GM18858 (cell line): ENCODE data around the gene HCN4.

Experiments
- ATAC-seq: cut with Tn5 transposase; IDR thresholded peaks from one replicate; pipeline ENCODE4 v1.9.1; 2021; ENCODE audit not compliant: unreplicated experiment

HCN4 gene

DNA sequence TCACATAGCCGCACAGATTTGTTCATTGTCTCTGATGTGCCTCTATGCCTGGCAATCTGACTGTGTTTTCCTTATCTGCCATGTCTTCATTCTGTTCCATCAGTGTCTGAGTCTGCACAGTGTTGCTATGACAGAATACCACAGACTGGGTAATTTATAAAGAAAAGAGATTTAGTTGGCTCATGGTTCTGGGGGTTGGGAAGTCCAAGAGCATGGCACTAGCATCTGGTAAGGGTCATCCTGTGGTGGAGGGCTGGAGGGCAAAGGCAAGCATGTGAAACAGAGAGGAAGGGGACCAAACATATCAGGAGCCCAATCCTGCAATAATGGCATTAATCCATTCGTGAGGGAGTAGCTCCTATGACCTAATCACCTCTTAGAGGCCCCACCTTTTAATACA lies 11.9 kb upstream of the HCN4 start:
- no peak for ATAC-seq

DNA sequence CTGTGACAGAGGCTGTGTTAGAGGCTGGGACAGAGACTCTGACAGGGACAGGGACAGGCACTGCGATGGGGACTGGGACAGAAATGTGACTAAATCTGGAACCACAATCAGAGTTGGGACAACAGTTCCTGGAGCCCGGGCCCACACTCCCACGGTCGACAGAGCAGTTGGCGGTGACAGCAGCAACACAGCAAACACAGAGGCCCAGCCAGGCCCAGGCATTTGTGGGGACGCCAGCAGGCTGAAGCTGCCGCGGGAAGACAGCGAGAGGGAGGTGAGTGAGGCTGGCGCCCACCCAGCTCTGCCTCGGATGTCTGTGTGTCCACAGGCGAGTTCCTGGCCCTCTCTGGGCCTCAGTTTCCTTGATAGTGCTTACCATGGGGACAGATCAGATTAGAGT lies 9.3 kb upstream of the HCN4 start:
- no peak for ATAC-seq

DNA sequence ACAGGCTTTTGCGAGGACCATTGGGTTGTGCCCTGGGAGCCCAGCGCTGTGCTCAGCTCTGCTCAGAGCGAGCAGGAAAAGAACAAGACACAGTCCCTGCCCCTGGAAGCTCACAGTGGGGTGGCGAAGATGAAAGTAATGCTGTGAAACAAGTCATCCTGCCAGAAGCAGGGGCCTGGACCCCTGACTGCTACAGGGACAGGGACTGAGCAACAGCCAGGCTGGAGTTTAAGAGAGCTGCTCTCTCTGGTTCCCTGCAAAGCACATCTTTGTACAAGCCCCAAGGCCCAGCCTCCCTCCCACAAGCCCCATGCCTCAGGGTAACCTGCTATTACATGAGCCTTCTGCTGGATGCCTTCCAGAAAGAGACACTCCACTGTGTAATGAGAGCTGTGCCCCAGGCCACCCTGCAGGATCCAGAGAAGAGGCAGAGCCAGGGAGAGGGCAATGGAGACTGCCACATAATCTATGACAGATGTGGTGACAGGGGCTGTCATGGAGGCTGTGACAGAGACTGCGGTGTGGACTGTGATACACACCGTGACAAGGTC lies 7.1 kb upstream of the HCN4 start:
- ATAC-seq = no peak

DNA sequence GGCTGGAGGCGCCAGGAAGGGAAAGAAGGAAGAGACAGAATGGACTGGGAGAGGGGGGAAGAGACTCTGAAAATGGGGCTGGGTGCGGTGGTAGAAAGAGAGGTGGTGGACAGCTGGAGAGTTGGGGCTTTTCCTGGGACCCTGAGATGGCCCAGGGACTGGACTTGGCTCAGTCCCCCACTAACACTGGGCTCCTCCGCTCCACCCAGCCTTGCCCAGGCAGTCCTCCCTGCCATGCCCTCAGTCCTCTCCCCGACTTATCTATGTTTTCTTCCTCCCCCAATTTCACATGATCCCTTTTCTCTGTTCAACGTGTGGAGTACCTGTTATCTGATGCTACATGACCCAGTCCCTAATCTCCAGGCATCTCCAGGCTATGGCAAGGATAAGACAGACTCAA lies 6.3 kb upstream of the HCN4 start:
- no peak for ATAC-seq

DNA sequence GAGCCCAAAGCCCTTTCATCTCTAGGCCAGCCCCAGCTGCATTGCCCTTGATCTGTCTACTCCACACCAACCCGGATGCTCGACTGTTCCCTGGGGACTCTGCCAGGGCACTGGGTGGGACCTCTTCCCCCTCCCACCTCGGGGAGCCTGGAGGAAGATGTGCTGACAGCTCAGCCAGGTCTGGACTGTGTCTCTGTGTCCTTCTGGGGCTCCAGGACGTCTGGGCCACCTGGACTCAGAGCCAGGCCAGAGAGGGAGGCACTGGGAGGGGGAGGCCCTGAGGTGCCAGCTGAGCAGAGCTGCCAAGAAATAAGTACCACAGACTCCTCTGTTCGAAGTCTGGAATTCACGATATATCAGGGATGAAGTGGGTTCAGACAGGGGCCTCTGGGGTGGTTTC lies 5.8 kb upstream of the HCN4 start:
- no peak for ATAC-seq

DNA sequence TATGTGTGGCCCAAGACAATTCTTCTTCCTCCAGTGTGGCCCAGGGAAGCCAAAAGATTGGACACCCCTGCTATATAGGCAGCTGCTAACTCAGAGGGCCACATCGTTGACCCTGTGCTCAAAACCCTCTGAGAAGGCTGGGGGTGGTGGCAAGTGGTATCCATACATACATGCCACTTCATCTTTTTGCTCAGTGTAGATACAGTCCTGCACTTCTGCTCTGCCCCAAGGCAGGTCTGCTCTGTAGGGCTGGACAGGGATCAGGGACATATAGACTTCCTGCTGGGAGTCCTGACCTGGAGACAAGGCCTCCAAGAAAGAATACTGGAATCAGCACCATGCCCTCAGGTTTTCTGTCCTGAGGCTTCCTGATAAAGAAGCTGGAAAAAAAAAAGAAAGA lies 4.5 kb upstream of the HCN4 start:
- no peak for ATAC-seq

DNA sequence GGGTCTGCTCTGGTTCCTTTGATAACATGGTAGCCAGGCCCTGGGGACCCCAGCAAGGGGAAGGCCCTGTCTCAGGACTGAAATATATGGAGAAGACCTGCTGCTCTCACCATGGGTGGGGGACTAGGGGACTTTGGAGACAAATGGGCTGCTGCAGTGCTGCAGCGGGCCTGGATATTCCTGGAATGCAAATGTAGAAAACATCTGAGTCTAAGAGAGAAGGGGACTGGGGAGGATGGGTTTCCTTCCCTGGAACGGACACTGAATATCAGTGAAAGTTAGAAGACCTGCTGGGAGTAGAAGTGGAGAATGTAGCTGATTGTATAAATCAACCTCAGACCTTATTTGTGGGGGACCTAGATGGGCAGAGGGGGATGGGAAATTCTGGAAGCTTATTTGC lies 3.1 kb upstream of the HCN4 start:
- ATAC-seq = no peak

DNA sequence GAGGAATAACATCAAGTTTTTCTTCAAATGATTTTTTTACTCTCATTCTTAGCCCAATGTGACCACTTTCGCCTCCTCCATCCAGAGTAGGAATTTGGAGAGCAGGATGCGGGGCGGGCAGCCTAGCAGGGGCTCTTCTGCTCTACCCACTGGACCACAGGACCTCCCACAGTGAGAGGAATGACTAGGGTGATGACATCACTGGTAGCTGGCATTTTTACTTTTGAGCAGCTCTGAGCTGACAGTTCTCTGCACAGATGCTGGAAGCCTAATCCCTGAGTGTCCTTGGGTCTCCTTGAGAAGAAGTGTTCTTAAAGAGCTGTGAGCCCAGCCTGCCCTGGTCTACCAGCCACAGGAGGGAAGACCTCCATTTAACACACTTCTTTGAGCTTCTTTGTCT lies 1.4 kb upstream of the HCN4 start:
- no peak for ATAC-seq

DNA sequence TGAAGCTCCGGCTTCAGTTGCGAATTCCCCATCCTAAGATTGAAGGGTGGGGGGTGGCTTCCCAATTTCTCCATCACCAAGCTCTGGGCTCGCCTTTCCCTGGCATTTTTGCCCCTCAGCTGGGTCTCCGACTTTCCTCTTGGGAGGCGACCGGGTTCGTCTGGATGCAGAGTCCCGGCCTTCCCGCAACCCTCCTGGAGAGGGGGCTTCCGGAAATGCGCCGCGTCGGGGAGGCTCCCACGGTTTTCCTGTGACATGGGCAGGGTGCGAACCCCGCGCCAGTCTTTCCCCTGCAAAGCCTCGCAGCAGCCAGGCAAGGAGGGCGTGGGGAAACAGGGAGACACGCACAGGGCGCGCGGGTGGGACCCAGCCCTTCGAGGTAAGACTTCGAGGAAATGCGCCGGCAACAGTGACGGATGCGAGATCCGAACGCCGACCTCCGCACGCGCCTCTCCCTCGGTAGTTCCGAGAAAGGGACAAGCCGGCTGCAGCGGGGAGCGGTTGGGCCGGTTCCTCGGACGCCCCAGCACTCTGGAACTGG lies 466 bp upstream of the HCN4 start:
- ATAC-seq = no peak

DNA sequence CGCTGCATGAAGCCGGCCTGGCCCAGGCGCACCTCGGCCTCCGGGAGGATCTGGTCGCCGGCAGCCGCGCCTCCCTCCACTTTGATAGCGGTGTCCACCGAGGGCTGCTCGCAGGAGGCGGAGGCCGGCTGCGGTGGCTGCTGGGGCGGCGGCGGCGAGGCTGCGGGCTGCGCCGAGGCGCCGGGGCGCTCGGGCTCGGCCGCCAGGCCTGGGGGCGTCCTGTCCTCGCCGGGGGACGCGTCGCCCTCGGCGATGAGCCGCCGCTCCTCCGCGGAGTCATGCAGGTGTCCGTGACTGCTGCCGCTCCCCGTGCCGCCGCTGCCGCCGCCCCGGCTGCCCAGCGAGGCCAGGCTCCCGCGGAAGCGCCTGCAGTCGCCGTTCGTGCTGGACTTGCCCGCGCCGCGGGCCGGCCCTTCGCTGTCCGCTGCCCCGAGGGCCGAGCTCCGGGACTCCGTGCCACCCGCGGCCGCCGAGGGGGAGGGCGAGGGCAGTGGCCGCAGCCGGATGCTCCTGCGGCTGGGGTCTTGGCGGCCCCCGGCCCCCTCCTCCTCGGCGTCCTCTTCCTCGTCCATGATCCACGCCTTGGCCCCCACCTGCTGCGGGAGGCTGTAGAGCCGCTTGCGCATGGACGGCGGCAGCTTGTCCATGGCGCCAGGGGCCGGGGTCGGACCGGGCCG lies 996 bp downstream of the HCN4 start:
- ATAC-seq = no peak

DNA sequence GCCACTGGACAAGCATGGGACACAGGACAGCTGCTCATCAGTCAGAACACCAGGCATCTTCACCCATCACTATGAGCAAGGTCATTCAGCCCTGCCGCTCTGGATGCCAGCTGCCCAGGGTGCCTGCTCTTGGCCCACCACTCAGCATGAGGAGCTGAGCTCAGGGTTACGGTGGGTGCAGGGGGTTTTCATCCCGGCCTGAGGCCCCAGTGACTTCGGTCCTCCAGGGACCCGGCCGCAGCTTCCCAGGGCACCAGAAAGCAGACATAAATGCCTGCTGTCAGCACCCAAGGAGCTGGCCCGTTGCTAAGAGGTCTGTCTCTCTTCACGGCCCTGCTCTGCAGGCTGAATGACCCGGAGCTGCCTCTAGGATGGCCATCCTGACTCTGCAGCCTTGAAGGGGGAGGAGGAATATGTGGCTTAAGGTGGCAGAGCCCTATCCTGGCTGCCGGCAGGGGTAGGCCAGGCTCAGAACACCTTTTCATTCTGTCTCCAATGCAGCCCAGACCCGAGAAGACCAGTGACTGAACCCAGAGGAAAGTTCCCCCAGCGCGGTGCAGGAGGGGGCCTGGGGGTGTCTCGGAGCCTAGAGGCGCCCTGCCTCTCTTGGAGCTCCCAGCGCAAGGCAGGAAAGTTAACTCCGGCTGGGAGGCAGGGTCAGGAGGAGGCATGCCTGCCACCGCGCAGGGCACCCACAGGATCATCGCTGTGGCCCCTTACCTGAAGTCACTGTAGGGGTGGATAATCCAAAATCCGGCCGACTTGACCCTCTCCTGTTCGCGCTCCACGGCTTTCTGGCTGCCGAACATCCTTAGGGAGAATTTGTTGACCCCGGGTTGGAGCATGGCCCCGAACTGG lies 1.8 kb downstream of the HCN4 start:
- no peak for ATAC-seq

DNA sequence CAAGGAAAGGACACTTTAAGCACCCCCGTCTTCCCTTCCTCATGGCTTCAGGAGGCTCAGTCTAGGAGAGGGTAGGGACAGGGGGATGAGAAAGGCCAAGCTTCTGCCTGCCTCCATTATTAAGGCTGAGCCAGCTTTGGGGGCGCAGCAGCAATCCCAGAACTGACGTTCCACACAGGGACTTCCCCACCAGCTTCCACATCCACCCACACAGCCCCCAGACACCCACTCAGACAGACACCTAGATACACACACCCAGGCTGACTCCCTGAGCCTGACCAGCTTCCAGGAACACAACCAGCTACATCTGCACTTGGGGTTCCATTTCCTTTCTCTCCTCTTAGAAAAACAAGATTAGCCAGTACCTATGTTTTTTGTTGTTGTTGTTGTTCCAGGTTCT lies 4.7 kb downstream of the HCN4 start:
- no peak for ATAC-seq

DNA sequence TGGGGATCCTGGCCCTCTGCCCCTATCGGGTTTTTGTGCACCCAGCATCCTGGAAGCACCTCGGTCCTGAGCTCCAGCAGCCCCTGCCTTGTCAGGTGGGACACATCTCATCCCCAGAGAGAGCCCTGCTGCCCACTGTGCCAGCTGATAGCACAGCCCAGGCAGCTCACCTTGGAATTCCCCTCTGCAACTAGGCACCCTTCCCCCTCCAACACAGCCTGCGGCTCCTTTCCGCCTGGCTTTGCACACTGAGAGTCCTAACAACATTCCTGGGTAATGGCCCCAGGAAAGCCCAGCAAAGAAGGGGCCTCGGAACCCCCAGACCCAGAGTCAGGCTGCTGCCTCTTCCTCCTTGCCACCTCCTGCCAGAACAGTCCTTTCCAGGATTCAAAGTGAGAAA lies 5.9 kb downstream of the HCN4 start:
- no peak for ATAC-seq

DNA sequence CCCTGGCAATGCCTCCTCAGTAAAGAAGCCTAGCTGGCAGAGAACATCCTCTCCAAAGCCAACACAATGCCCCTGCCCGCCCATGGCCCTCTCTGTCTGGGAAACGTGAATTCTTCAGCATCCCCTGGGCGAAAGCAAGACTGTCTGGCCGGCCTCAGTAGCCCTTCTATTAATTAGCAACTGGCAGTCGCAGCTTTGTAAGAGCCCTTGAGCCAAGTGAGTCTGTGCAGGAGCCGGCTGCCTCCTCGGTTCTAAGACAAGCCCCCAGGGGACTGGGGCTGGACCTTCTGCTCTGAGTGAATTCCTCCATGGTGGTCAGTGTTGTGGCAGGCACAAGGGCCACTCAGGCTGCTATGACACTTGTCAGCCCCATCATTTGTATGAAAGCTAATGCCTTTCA lies 7.4 kb downstream of the HCN4 start:
- ATAC-seq = no peak

DNA sequence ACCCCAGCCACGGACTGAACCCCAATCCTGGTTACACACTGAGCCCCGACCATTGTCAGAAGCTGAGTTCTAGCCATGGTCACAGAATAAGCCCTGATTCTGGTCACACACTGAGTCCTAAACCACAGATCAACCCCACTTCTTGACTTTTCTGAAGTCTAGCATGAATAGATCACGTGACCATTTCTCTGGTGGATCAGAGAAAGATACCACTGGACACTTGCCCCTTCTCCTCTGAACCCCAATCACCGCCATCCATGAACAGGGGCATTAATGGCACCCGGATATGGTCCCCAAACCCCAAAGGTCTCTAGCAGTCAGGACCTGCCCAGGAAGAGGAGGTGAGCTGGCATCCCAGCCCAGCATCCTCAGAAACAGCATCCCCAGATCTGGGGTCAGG lies 9.1 kb downstream of the HCN4 start:
- ATAC-seq = no peak

DNA sequence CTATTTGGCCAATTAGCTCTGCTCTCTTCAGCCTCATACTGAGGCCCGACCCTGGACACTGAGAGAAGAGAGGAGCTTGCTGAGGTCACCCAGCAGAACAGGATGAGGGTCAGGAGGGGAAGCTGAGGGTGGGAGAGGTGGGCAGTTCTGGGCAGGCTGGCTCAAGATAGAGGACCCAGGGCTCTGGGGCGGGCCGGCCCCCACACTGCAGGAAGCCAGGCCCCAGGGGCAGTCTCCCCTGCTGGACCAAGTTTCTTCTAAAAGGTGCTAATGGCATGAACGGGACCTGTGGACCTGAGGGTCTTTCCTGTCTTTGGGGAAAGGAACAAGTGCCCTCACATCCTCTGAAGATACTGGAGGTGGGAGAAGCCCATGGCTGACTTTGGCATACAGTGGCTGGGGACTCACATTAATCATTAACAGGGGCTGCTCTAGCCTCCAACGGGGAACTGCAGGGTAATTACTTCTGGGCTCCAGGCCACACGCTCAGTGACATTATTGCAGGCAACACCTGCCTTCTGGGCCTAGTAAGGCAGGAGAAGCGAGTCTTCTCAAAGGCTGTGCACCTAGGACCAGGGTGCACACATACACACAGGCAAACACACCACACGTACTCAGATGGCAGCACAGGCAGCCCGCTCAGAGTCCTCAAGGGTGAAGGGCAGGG lies 10.6 kb downstream of the HCN4 start:
- no peak for ATAC-seq

DNA sequence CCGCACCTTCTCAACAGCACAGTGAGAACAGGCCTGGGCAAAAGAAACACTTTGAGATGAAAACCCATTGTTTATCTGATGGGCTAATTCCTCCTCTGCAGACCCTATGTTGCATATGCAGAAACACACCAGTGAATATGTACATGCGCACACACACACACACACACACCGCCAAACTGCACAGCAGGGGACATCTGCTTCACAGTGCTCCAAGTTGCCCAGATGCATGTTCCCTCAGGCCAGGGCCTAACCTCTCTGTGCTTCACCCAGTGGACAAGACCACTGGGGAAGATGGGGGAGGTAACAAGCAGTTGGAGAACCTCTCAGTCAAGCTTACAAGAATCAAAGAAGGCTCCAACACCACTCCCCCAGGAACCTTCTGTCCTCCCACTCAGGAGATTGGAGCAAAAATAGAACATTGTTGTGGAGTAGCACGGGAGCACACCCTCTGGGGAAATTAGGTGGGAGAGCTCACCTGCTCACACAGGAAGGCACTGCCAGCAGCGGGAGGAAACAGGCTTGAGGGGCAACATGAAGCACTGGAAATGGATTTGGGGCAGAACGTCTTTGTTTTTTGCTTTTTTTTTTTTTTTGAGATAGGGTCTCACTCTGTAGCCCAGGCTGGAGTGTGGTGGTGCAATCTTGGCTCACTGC lies 13.0 kb downstream of the HCN4 start:
- ATAC-seq = no peak

DNA sequence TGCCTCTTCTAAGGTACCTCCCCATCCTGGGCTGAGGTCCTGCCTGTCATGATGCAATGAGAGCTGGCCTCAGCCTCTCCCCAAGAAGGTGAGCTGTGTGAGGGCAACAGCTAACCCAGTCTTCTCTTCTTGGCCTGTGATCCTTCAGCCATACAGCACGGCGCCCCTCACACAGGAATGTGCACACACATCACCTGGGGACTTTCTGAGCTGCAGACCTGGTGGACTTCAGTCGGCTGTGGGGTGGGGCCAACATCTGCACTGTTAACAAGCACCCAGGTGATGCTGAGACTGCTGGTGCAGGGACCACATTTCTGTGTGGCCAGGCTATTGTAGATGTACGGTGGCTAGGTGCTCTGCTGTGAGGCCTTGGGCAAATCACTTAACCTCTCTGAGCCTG lies 14.5 kb downstream of the HCN4 start:
- no peak for ATAC-seq

DNA sequence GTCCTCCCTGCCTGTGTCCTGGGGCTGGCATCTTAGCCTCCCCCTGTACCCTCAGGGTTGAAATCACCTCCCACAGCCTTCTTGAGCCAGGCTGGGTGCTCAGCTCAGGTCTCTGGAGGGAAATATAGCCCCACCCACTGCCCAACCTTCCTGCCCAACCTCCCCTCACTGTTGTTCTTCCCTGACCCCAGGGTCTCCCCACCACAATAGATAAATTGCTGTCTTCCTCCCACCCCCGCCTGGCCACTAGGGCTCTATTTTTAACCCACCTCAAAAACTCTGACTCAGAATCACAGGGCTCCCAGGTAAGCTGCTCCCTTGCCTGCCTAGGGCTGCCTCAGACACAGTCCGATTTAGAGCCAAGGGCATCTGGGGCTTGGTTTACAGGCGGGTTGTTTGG lies 15.0 kb downstream of the HCN4 start:
- no peak for ATAC-seq

DNA sequence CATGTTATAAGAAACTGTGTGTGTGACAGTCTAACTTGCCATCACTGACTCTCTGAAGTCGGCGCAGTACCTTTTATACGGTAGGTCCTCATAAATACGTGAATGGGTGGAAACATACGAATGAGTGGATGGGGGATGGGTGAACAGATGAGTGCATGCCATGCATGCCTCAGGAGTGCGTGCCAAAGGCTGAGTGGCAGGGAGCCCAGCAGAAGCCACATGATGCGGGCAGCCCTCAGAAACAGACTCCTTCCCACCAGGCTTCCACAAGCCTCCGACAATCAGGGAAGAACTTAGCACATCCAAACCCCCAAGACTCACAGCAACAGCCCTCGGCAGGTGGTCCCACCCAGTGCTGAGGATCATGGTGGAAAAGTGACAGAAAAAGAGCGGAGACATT lies 16.7 kb downstream of the HCN4 start:
- no peak for ATAC-seq

DNA sequence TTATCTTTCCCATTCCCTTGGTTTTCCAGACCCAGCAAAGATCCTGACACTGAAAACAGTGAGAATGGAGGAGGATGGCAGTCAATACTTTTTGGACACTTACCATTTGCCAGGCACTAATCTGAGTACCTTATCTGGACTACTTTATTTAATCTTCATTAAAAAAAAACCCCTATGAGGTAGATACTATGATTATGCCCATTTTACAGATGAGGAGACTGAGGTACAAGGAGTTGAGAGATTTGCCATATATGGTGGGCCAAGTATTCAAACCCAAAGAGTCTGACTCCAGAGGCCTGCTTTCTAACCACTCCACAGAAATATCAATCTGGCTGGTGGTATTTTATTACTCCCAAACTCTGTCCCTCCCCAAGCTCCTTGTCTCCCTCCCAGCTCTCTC lies 19.6 kb downstream of the HCN4 start:
- ATAC-seq = no peak
